Chondrocyte (in vitro differentiated cells): ENCODE results near the gene BICC1. TPM values are rescaled to one million over a fixed set of nuclear protein-coding genes. Genes with fewer than 3 reads are reported as not detected.
A peak's percentile ranks its signal among the peaks of the same experiment; 100 is the strongest.

ENCODE experiments used
- DNase-seq: peaks from one replicate; pipeline ENCODE4 v3.0.0; 2021; ENCODE audit warnings: mixed read lengths, low spot score
- H3K27ac Mint-ChIP-seq: one replicate; pipeline ENCODE4 v1.8.0; 2021; ENCODE audit warnings: mild to moderate bottlenecking, moderate library complexity, mixed read lengths; ENCODE audit not compliant: unreplicated experiment
- H3K27me3 Mint-ChIP-seq: 2 replicates; pipeline ENCODE4 v1.8.0; 2021; ENCODE audit warnings: low read depth, mixed read lengths
- H3K36me3 Mint-ChIP-seq: 2 replicates; pipeline ENCODE4 v1.8.0; 2021; ENCODE audit warnings: low read depth, mixed read lengths
- H3K4me1 Mint-ChIP-seq: 2 replicates; pipeline ENCODE4 v1.8.0; 2021; ENCODE audit warnings: low read depth, mild to moderate bottlenecking, mixed read lengths
- H3K4me3 Mint-ChIP-seq: one replicate; pipeline ENCODE4 v1.8.0; 2021; ENCODE audit warnings: mild to moderate bottlenecking, moderate library complexity, mixed read lengths; ENCODE audit not compliant: unreplicated experiment
- H3K9me3 Mint-ChIP-seq: 2 replicates; pipeline ENCODE4 v1.8.0; 2021; ENCODE audit warnings: low read depth, mixed read lengths
- CTCF ChIP-seq: fragments of 200-600 bp; sonication (generic); IDR thresholded peaks from 2 replicates; pipeline ENCODE4 v1.5.0; 2021; ENCODE audit warnings: antibody characterized with exemption, mild to moderate bottlenecking, moderate library complexity
- total RNA-seq: library from RNA; stranded (reverse); gene quantifications from 3 replicates; pipeline ENCODE4 v1.2.1, GENCODE V29; 2021

The BICC1 gene
- total RNA-seq, 1 donor from 2014 or later: 32.4 TPM

GRCh38 chr10:58544135-58544534 lies 31.5 kb downstream of the BICC1 start:
- peaks cover 13% of the 10 kb centered on the region for H3K9me3 Mint-ChIP-seq
- no peak for TF ChIP-seq CTCF
- peaks cover under 1% of the 10 kb centered on the region for H3K36me3 Mint-ChIP-seq
- H3K4me3 Mint-ChIP-seq: no peak overlapping the region
- no peak for DNase-seq
- no peaks in the 10 kb centered on the region for H3K27me3 Mint-ChIP-seq
- H3K27ac Mint-ChIP-seq: peak overlapping the region; percentile 62
- peaks cover 53% of the 10 kb centered on the region for H3K4me1 Mint-ChIP-seq

DNA sequence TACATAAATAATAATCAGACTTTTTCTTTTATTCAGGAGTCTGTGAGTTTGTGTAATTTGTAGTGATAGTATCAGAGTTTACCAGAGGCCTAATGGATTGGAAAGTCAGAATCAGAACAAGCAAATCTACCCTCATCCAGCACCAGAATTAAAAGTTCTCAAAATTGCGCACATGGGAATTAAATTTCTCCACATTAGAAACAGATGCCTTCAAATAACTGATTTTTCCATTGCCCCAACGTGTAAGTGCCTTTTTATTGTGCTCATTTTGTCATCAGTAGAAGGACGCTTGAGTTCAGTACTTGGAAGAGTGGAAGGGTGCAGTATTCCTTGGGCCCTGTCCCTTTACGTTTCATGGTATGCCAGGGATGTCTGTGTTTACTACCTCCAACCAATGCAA lies 32.8 kb downstream of the BICC1 start:
- TF ChIP-seq CTCF: no peak
- no peaks in the 10 kb centered on the region for H3K27me3 Mint-ChIP-seq
- H3K4me3 Mint-ChIP-seq: no peak overlapping the region
- H3K27ac Mint-ChIP-seq: no peak overlapping the region
- no peak for DNase-seq
- no peaks in the 10 kb centered on the region for H3K9me3 Mint-ChIP-seq
- H3K36me3 Mint-ChIP-seq: no peaks in the 10 kb centered on the region
- H3K4me1 Mint-ChIP-seq: peaks cover 53% of the 10 kb centered on the region

GRCh38 chr10:58546137-58546536 lies 33.5 kb downstream of the BICC1 start:
- Mint-ChIP-seq H3K27me3 (no peaks in the 10 kb centered on the region), H3K4me3 (no peak overlapping the region), H3K36me3 (no peaks in the 10 kb centered on the region), H3K9me3 (no peaks in the 10 kb centered on the region), H3K27ac (peak overlapping the region; percentile 49), H3K4me1 (peaks cover 50% of the 10 kb centered on the region)
- DNase-seq: no peak
- TF ChIP-seq CTCF: no peak

- Mint-ChIP-seq H3K9me3 (no peaks in the 10 kb centered on the region), H3K27ac (peak overlapping the region; percentile 65), H3K36me3 (peaks cover 2% of the 10 kb centered on the region), H3K4me3 (no peak overlapping the region), H3K27me3 (no peaks in the 10 kb centered on the region), H3K4me1 (peaks cover 51% of the 10 kb centered on the region)
- no peak for DNase-seq
- TF ChIP-seq CTCF: no peak
Measured at GRCh38 chr10:58546722-58547445, 34.2 kb downstream of the BICC1 start.

GRCh38 chr10:58547963-58548362 lies 35.3 kb downstream of the BICC1 start:
- DNase-seq: no peak
- no peak for TF ChIP-seq CTCF
- Mint-ChIP-seq H3K27me3 (no peaks in the 10 kb centered on the region), H3K27ac (peak overlapping the region; percentile 33), H3K4me3 (no peak overlapping the region), H3K4me1 (peaks cover 47% of the 10 kb centered on the region), H3K9me3 (no peaks in the 10 kb centered on the region), H3K36me3 (peaks cover 2% of the 10 kb centered on the region)
